Measurements from ENCODE around the gene MCM9.

The MCM9 gene

GRCh38 chr6:118771253-118771652 lies 163.7 kb downstream of the MCM9 start:
- TF ChIP-seq CTCF (IDR thresholded peaks at IDR 0.05; ENCODE audit: low read depth, low read length) (no peak), EZH2phosphoT487 (IDR thresholded peaks at IDR 0.05; ENCODE audit: low read depth) (no peak)
- Histone ChIP-seq H3K4me2 (ENCODE audit: low read length) (no peak overlapping the region), H4K20me1 (ENCODE audit: insufficient read depth, low read length) (no peaks in the 10 kb centered on the region), H3K36me3 (replicated peaks; ENCODE audit: low read depth, low read length) (no peaks in the 10 kb centered on the region), H3K27ac (ENCODE audit: low read length) (no peak overlapping the region), H2AFZ (ENCODE audit: low read depth, low read length) (no peak overlapping the region), H3K79me2 (ENCODE audit: low read length) (no peaks in the 10 kb centered on the region), H3K9me3 (ENCODE audit: insufficient read depth, low read length) (no peaks in the 10 kb centered on the region), H3K4me3 (ENCODE audit: low read length) (no peak overlapping the region), H3K4me1 (ENCODE audit: low read length) (no peaks in the 10 kb centered on the region), H3K9ac (ENCODE audit: low read length) (no peak overlapping the region), H3K27me3 (ENCODE audit: low read depth, low read length) (no peaks in the 10 kb centered on the region)

DNA sequence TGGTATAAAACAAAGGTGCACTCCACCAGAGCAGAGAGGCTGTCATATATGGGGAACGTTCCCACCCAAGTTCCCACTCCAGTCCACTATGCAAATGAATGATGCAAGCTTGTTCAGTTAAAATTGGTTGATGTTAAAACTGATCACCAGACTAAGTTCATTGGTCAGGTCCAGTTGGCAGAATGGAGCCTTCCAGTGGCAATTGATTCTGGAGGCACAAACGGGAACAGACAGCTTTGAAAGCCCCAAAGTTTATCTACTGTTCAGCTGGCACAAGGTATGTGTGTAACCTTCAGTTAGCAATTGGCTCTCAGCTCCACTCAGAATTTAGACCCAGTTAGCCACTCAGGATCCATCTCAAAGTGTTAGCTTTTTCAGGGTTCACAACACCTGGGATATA lies 164.1 kb downstream of the MCM9 start:
- H3K4me3 ChIP-seq (ENCODE audit: low read length), result no peak overlapping the region
- no peaks in the 10 kb centered on the region for H4K20me1 ChIP-seq (ENCODE audit: insufficient read depth, low read length)
- H2AFZ ChIP-seq (ENCODE audit: low read depth, low read length), result no peak overlapping the region
- H3K4me2 ChIP-seq (ENCODE audit: low read length), result no peak overlapping the region
- H3K27me3 ChIP-seq (ENCODE audit: low read depth, low read length), result no peaks in the 10 kb centered on the region
- H3K4me1 ChIP-seq (ENCODE audit: low read length), result no peaks in the 10 kb centered on the region
- no peaks in the 10 kb centered on the region for H3K36me3 ChIP-seq (replicated peaks; ENCODE audit: low read depth, low read length)
- no peak overlapping the region for H3K9ac ChIP-seq (ENCODE audit: low read length)
- no peaks in the 10 kb centered on the region for H3K9me3 ChIP-seq (ENCODE audit: insufficient read depth, low read length)
- no peaks in the 10 kb centered on the region for H3K79me2 ChIP-seq (ENCODE audit: low read length)
- no peak for TF ChIP-seq EZH2phosphoT487 (IDR thresholded peaks at IDR 0.05; ENCODE audit: low read depth)
- no peak for TF ChIP-seq CTCF (IDR thresholded peaks at IDR 0.05; ENCODE audit: low read depth, low read length)
- H3K27ac ChIP-seq (ENCODE audit: low read length), result no peak overlapping the region

DNA sequence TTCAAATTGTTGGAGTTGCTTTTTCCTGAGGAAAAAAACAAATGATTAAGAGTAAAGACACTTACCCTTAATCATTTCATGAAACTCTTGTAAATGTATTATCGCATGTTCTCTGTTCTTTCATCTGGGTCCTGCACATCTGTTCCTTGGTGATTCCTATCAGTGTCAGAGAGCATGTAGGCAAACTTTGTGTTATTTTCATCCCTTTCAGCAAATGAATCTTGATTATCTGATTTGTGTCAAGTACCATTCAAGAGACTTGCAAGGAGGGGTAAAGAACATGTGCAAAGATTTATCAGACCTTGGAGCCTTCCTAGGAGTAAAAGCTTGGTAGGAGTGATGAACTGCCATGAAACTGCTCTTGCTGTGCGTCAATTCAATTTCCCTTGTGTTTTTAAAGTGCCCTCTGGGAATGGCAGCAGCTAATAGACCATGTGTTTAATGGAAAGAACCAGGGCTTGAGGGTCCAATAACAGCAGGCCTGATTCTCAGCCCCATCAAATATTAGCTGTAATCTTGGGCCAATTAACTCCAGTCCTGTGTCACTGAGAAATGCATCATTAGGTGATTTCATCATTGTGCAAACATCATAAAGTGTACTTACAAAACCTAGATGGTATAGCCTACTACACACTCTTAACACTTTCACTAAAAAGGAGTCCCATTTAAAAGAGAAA lies 164.7 kb downstream of the MCM9 start:
- H3K4me3 ChIP-seq (ENCODE audit: low read length), result no peak overlapping the region
- TF ChIP-seq CTCF (IDR thresholded peaks at IDR 0.05; ENCODE audit: low read depth, low read length) (no peak), EZH2phosphoT487 (IDR thresholded peaks at IDR 0.05; ENCODE audit: low read depth) (no peak)
- H3K9me3 ChIP-seq (ENCODE audit: insufficient read depth, low read length), result no peaks in the 10 kb centered on the region
- H3K9ac ChIP-seq (ENCODE audit: low read length), result no peak overlapping the region
- no peaks in the 10 kb centered on the region for H3K4me1 ChIP-seq (ENCODE audit: low read length)
- no peak overlapping the region for H3K4me2 ChIP-seq (ENCODE audit: low read length)
- H4K20me1 ChIP-seq (ENCODE audit: insufficient read depth, low read length), result no peaks in the 10 kb centered on the region
- H3K36me3 ChIP-seq (replicated peaks; ENCODE audit: low read depth, low read length), result no peaks in the 10 kb centered on the region
- H3K27ac ChIP-seq (ENCODE audit: low read length), result no peak overlapping the region
- H3K27me3 ChIP-seq (ENCODE audit: low read depth, low read length), result no peaks in the 10 kb centered on the region
- H3K79me2 ChIP-seq (ENCODE audit: low read length), result no peaks in the 10 kb centered on the region
- H2AFZ ChIP-seq (ENCODE audit: low read depth, low read length), result no peak overlapping the region

- TF ChIP-seq CTCF (IDR thresholded peaks at IDR 0.05; ENCODE audit: low read depth, low read length) (no peak), EZH2phosphoT487 (IDR thresholded peaks at IDR 0.05; ENCODE audit: low read depth) (no peak)
- Histone ChIP-seq H3K4me1 (ENCODE audit: low read length) (no peaks in the 10 kb centered on the region), H3K27ac (ENCODE audit: low read length) (no peak overlapping the region)
These were observed 166.0 kb downstream of the MCM9 start for GRCh38 chr6:118768904-118769325.

More at GRCh38 chr6:118768904-118769325, 166.0 kb downstream of the MCM9 start:
- Histone ChIP-seq H3K4me2 (ENCODE audit: low read length) (no peak overlapping the region), H2AFZ (ENCODE audit: low read depth, low read length) (no peak overlapping the region), H3K79me2 (ENCODE audit: low read length) (no peaks in the 10 kb centered on the region), H3K9me3 (ENCODE audit: insufficient read depth, low read length) (no peaks in the 10 kb centered on the region), H4K20me1 (ENCODE audit: insufficient read depth, low read length) (no peaks in the 10 kb centered on the region), H3K9ac (ENCODE audit: low read length) (no peak overlapping the region), H3K27me3 (ENCODE audit: low read depth, low read length) (no peaks in the 10 kb centered on the region), H3K4me3 (ENCODE audit: low read length) (no peak overlapping the region), H3K36me3 (replicated peaks; ENCODE audit: low read depth, low read length) (no peaks in the 10 kb centered on the region)
